Subcutaneous adipose tissue (tissue), 4 donors: Measurements from ENCODE around the gene ACTR5. TPM values are rescaled to one million over a fixed set of nuclear protein-coding genes. Genes with fewer than 3 reads are reported as not detected.

Experiments used
- CTCF ChIP-seq: fragments of 450-650 bp; IDR thresholded peaks from one replicate; pipeline ENCODE4 v1.5.1; 2016; ENCODE audit warnings: low read depth, mild to moderate bottlenecking, control low read depth, antibody characterized with exemption, moderate library complexity
- total RNA-seq, 4 donors: library from RNA; depleted of rRNA; stranded (reverse); fragments of >200 nt; gene quantifications; one replicate each; pipeline ENCODE4 v1.1.0, GENCODE V29; 2016

Gene ACTR5
- total RNA-seq, 4 donors from 2014 or later: 7.3 to 9.9 (median 8.4) TPM

GRCh38 chr20:38745757-38746156, 2.5 kb upstream of the ACTR5 start:
- no peak for TF ChIP-seq CTCF

- no peak for TF ChIP-seq CTCF
These were observed 664 bp upstream of the ACTR5 start for GRCh38 chr20:38747495-38748096.

GRCh38 chr20:38748861-38749149, 545 bp downstream of the ACTR5 start:
- no peak for TF ChIP-seq CTCF

- TF ChIP-seq CTCF: no peak
These were observed 3.2 kb downstream of the ACTR5 start for GRCh38 chr20:38751360-38751976.

GRCh38 chr20:38752029-38752428, 3.8 kb downstream of the ACTR5 start:
- no peak for TF ChIP-seq CTCF

GRCh38 chr20:38754924-38755323, 6.7 kb downstream of the ACTR5 start:
- no peak for TF ChIP-seq CTCF

- no peak for TF ChIP-seq CTCF
These were observed 7.2 kb downstream of the ACTR5 start for GRCh38 chr20:38755324-38755910.
